Bronchial epithelial cell (primary cell): ENCODE results near the gene YPEL2. TPM values are rescaled to one million over a fixed set of nuclear protein-coding genes. Genes with fewer than 3 reads are reported as not detected.

Source experiments
- DNase-seq: peaks from one replicate; pipeline ENCODE4 v3.0.0-alpha.2; 2010; ENCODE audit warnings: low read depth
- FAIRE-seq: peaks from 2 replicates; lab custom pipeline; 2011; peaks lifted over from hg19 to GRCh38; lab: Jason Lieb, UNC
- H3K27me3 ChIP-seq: 2 replicates; pipeline ENCODE4 v1.5.1; 2011; ENCODE audit warnings: low read length; ENCODE audit not compliant: control insufficient read depth, insufficient read depth
- H3K36me3 ChIP-seq: 2 replicates; pipeline ENCODE4 v1.5.1; 2011; ENCODE audit warnings: low read length; ENCODE audit not compliant: control insufficient read depth, insufficient read depth
- H3K4me3 ChIP-seq: 2 replicates; pipeline ENCODE4 v1.5.1; 2011; ENCODE audit warnings: mild to moderate bottlenecking, low read depth, low read length, control low read depth
- CTCF ChIP-seq: IDR thresholded peaks from 2 replicates; pipeline ENCODE4 v1.5.1; 2011; ENCODE audit warnings: mild to moderate bottlenecking, moderate library complexity, low read length, control low read depth, inconsistent platforms; ENCODE audit not compliant: insufficient read depth, severe bottlenecking
- total RNA-seq: library from RNA; depleted of rRNA; stranded (reverse); fragments of >200 nt; gene quantifications from 2 replicates; pipeline ENCODE4 v1.2.1, GENCODE V29; 2014

YPEL2 gene
- total RNA-seq, 1 donor from 2014 or later = 2.1 TPM

DNA sequence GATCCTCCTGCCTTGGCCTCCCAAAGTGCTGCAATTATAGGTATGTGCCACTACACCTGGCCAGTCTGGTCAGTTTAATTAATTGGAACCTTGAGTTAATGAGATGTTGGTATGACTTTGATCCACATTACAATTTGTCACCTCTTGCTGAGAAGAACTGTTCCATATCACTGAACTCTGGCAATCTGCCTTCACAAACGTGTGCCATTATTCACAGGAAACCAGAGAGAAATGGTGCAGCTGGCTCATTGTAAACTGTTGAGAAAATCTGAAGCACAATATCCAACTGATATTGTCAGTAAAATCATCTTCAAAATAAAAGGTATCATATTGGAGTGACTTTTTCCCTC is 39.3 kb upstream of the YPEL2 start:
- H3K36me3 ChIP-seq = no peaks in the 10 kb centered on the region
- no peak for TF ChIP-seq CTCF
- H3K27me3 ChIP-seq = no peaks in the 10 kb centered on the region
- no peak for FAIRE-seq
- no peak for DNase-seq
- H3K4me3 ChIP-seq = no peak overlapping the region

DNA sequence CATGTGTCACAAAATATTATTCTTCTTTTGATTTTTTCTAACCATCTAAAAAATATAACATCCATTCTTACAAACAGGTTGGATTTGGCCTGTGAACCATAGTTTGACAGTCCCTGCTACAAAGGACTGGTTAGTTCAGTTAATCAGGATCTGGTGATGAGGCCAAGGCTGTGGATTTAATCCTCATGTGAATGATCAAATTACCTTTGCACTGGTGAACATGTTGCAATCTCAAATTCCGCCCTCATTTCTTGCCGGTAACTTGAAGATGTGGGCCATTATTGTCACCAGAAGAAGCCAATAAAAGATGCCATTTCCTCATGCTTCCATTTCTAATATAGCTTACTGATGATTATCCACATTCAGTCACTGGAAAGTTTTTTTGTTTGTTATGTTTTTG is 35.3 kb upstream of the YPEL2 start:
- Histone ChIP-seq H3K27me3 (no peaks in the 10 kb centered on the region), H3K4me3 (no peak overlapping the region), H3K36me3 (no peaks in the 10 kb centered on the region)
- DNase-seq (peak; percentile 43), FAIRE-seq (no peak)
- no peak for TF ChIP-seq CTCF

GRCh38 chr17:59298521-59298920 is 32.9 kb upstream of the YPEL2 start:
- no peaks in the 10 kb centered on the region for H3K36me3 ChIP-seq
- DNase-seq (no peak), FAIRE-seq (no peak)
- H3K4me3 ChIP-seq = no peak overlapping the region
- TF ChIP-seq CTCF = no peak
- H3K27me3 ChIP-seq = no peaks in the 10 kb centered on the region

GRCh38 chr17:59299400-59300092 is 31.9 kb upstream of the YPEL2 start:
- DNase-seq (peak; percentile 16), FAIRE-seq (no peak)
- TF ChIP-seq CTCF = no peak
- H3K4me3 ChIP-seq = no peak overlapping the region
- no peaks in the 10 kb centered on the region for H3K36me3 ChIP-seq
- H3K27me3 ChIP-seq = no peaks in the 10 kb centered on the region

DNA sequence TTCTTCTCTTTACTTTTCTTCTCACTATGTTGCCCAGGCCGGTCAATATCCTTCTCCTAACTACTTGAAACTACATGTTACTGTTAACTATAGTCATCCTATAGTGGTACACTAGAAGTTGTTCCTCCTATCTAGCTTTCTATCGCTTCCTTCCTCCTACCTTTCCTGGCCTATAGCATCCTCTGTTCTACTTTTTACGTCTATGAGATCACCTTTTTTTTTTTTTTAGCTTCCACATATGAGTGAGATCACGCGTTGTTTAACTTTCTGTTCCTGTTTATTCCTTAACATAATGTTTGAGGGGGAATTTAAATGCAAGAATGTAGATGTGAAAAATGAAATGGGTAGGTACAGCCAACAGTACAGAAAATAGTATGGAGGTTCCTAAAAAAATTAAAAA is 30.5 kb upstream of the YPEL2 start:
- Histone ChIP-seq H3K27me3 (no peaks in the 10 kb centered on the region), H3K36me3 (no peaks in the 10 kb centered on the region), H3K4me3 (no peak overlapping the region)
- FAIRE-seq = no peak
- DNase-seq = no peak
- no peak for TF ChIP-seq CTCF

- DNase-seq (no peak), FAIRE-seq (no peak)
- no peaks in the 10 kb centered on the region for H3K27me3 ChIP-seq
- H3K36me3 ChIP-seq = no peaks in the 10 kb centered on the region
- no peak for TF ChIP-seq CTCF
- no peak overlapping the region for H3K4me3 ChIP-seq
Measured at GRCh38 chr17:59304811-59305210, 26.6 kb upstream of the YPEL2 start.
